EL (cell line): ENCODE data around the gene RPL32.

ENCODE experiments used
- DNase-seq: peaks from one replicate; pipeline ENCODE4 v3.0.0-alpha.2; 2016

The RPL32 gene

GRCh38 chr3:12830785-12831156, 10.6 kb downstream of the RPL32 start:
- DNase-seq: peak; percentile 13

- peak; percentile 24 for DNase-seq
These were observed 11.2 kb downstream of the RPL32 start for GRCh38 chr3:12829886-12830784.

- DNase-seq: no peak
These were observed 12.0 kb downstream of the RPL32 start for GRCh38 chr3:12829404-12829803.

- DNase-seq: peak; percentile 8
These were observed 12.6 kb downstream of the RPL32 start for GRCh38 chr3:12828751-12829150.

GRCh38 chr3:12825156-12825555, 16.2 kb downstream of the RPL32 start:
- DNase-seq: no peak

GRCh38 chr3:12824299-12824698, 17.1 kb downstream of the RPL32 start:
- DNase-seq: no peak

- DNase-seq: no peak
These were observed 18.5 kb downstream of the RPL32 start for GRCh38 chr3:12822725-12823373.

- no peak for DNase-seq
These were observed 22.6 kb downstream of the RPL32 start for GRCh38 chr3:12818773-12819172.

- DNase-seq: no peak
These were observed 23.1 kb downstream of the RPL32 start for GRCh38 chr3:12818273-12818672.

- DNase-seq: no peak
These were observed 24.0 kb downstream of the RPL32 start for GRCh38 chr3:12817343-12817710.

- no peak for DNase-seq
These were observed 24.6 kb downstream of the RPL32 start for GRCh38 chr3:12816521-12817342.

GRCh38 chr3:12815719-12816118, 25.6 kb downstream of the RPL32 start:
- DNase-seq: no peak

GRCh38 chr3:12815078-12815477, 26.3 kb downstream of the RPL32 start:
- DNase-seq: no peak

- no peak for DNase-seq
These were observed 27.4 kb downstream of the RPL32 start for GRCh38 chr3:12813967-12814366.

GRCh38 chr3:12812812-12813211, 28.6 kb downstream of the RPL32 start:
- no peak for DNase-seq

GRCh38 chr3:12810961-12811360, 30.4 kb downstream of the RPL32 start:
- no peak for DNase-seq

- DNase-seq: peak; percentile 91
These were observed 31.2 kb downstream of the RPL32 start for GRCh38 chr3:12810013-12810780.

GRCh38 chr3:12809435-12809834, 31.9 kb downstream of the RPL32 start:
- no peak for DNase-seq

- DNase-seq: no peak
These were observed 32.4 kb downstream of the RPL32 start for GRCh38 chr3:12809001-12809400.

GRCh38 chr3:12808587-12808986, 32.8 kb downstream of the RPL32 start:
- no peak for DNase-seq

GRCh38 chr3:12807601-12808359, 33.6 kb downstream of the RPL32 start:
- DNase-seq: no peak

GRCh38 chr3:12807066-12807465, 34.3 kb downstream of the RPL32 start:
- DNase-seq: no peak
